ENCODE results near the gene ZC3H12A. TPM values are rescaled to one million over a fixed set of nuclear protein-coding genes. Genes with fewer than 3 reads are reported as not detected.
A peak's percentile ranks its signal among the peaks of the same experiment; 100 is the strongest.

The ZC3H12A gene
- total RNA-seq, 3 donors from 2014 or later (not counting 1 experiment from before 2014, with no cell fraction given): 219 to 366 (median 289) TPM

DNA sequence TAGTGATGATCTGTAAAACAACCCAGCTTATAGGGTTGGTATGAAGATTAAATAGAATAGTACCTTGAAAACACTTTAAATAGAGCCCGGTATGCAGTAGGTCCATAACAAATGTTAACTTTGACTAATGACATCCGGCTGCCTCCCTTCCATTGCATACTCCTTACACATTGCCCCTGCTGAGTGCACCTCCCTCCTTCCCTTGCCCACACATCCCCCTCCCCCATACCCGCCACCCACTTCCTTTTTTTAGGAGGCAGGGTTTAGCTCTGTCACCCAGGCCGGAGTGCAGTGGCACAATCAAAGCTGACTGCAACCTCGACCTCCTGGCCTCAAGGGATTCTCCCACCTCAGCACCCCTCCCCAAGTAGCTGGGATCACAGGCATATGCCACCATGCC, 24.4 kb upstream of the ZC3H12A start:
- Mint-ChIP-seq H3K9me3 (no peaks in the 10 kb centered on the region), H3K4me1 (peaks cover 5 to 15% of the 10 kb centered on the region in 2 donors), H3K27ac (peak overlapping the region in 1 of 2 donors; percentile 70), H3K27me3 (ENCODE audit: low read depth in 2 of 2) (peaks cover 0 to 3% of the 10 kb centered on the region in 2 donors), H3K36me3 (no peaks in the 10 kb centered on the region), H3K4me3 (peak overlapping the region; percentile 45)
- TF ChIP-seq, protein P1, sequence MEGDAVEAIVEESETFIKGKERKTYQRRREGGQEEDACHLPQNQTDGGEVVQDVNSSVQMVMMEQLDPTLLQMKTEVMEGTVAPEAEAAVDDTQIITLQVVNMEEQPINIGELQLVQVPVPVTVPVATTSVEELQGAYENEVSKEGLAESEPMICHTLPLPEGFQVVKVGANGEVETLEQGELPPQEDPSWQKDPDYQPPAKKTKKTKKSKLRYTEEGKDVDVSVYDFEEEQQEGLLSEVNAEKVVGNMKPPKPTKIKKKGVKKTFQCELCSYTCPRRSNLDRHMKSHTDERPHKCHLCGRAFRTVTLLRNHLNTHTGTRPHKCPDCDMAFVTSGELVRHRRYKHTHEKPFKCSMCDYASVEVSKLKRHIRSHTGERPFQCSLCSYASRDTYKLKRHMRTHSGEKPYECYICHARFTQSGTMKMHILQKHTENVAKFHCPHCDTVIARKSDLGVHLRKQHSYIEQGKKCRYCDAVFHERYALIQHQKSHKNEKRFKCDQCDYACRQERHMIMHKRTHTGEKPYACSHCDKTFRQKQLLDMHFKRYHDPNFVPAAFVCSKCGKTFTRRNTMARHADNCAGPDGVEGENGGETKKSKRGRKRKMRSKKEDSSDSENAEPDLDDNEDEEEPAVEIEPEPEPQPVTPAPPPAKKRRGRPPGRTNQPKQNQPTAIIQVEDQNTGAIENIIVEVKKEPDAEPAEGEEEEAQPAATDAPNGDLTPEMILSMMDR (IDR thresholded peaks at IDR 0.05): no peak
- ATAC-seq (peak; percentile 37 to 61 (median 49)), DNase-seq (peak in 1 of 2 donors; percentile 25)
- H3K27ac ChIP-seq (ENCODE audit: low read length): no peak overlapping the region
- intact Hi-C loops (cut with micrococcal nuclease): no loop called here
- no peaks in the 10 kb centered on the region for H3K9me3 ChIP-seq (ENCODE audit: control insufficient read depth, insufficient read depth, low read length)
- no peak overlapping the region for H3K4me3 ChIP-seq (ENCODE audit: low read length)
- 4% methylated on average over 5 of the region's 5 CpGs for WGBS (ENCODE audit: insufficient coverage)
- H3K4me1 ChIP-seq (ENCODE audit: control insufficient read depth, insufficient read depth, low read length): peaks cover 17% of the 10 kb centered on the region
- H3K27me3 ChIP-seq (ENCODE audit: control insufficient read depth, insufficient read depth, low read length): no peaks in the 10 kb centered on the region
- H3K36me3 ChIP-seq (ENCODE audit: control insufficient read depth, insufficient read depth, low read length): no peaks in the 10 kb centered on the region

DNA sequence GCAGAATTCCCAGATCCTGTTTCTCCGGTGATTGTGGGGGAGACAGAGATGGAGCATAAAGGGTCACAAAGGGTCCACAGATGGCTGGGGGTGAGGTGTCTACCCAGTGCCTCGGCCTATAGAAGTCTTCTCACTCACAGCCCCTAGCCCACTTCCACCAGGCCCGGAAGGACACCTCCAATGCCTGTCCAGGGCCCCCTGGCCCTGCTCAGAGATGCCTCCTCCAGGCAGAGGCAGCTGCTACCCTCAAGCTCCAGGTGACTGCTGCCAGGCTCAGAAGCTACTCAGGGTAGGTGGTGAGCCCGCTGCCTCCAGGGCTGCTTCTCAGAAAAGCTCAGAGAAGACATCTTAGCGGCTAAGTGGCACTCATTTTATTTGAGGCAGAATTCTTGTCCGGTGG, 22.0 kb upstream of the ZC3H12A start:
- intact Hi-C loops (cut with micrococcal nuclease): no loop called here
- H3K4me1 ChIP-seq (ENCODE audit: control insufficient read depth, insufficient read depth, low read length): peaks cover 19% of the 10 kb centered on the region
- DNase-seq (no peak), ATAC-seq (no peak)
- TF ChIP-seq, protein P1 (IDR thresholded peaks at IDR 0.05): no peak
- Mint-ChIP-seq H3K4me3 (no peak overlapping the region), H3K4me1 (peaks cover 7 to 17% of the 10 kb centered on the region in 2 donors), H3K36me3 (no peaks in the 10 kb centered on the region), H3K27ac (no peak overlapping the region), H3K9me3 (no peaks in the 10 kb centered on the region), H3K27me3 (ENCODE audit: low read depth in 2 of 2) (no peaks in the 10 kb centered on the region)
- no peaks in the 10 kb centered on the region for H3K27me3 ChIP-seq (ENCODE audit: control insufficient read depth, insufficient read depth, low read length)
- H3K4me3 ChIP-seq (ENCODE audit: low read length): no peak overlapping the region
- no peaks in the 10 kb centered on the region for H3K9me3 ChIP-seq (ENCODE audit: control insufficient read depth, insufficient read depth, low read length)
- H3K27ac ChIP-seq (ENCODE audit: low read length): no peak overlapping the region
- H3K36me3 ChIP-seq (ENCODE audit: control insufficient read depth, insufficient read depth, low read length): no peaks in the 10 kb centered on the region
- 84% methylated on average over 5 of the region's 6 CpGs for WGBS (ENCODE audit: insufficient coverage)

DNA sequence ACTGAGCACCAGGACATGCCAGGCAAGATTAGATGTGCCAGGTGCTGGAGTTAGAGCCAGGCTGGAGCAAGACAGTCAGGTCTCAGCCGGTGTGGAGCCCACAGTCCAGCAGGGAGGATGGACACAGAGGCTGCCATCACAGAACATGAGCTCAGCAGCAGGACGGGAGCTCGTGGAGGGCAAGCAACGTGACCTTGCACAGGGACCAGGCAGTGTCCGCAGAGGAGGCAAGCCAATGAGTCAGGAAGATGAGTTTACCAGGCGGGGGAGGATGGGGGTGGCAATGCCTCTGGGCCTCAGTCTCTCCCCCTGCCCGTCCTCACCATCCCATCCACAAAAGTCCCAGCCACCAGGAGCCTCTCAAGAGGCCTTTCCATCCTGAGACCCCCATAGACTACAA, 20.7 kb upstream of the ZC3H12A start:
- Mint-ChIP-seq H3K27ac (no peak overlapping the region), H3K27me3 (ENCODE audit: low read depth in 2 of 2) (no peaks in the 10 kb centered on the region), H3K9me3 (no peaks in the 10 kb centered on the region), H3K36me3 (no peaks in the 10 kb centered on the region), H3K4me1 (peaks cover 7 to 17% of the 10 kb centered on the region in 2 donors), H3K4me3 (no peak overlapping the region)
- intact Hi-C loops (cut with micrococcal nuclease): loop anchor here (1.0 kb wide), 2 partner anchors 34 to 229 kb away; no protein-coding TSS in a partner anchor
- TF ChIP-seq, protein P1 (IDR thresholded peaks at IDR 0.05): no peak
- Histone ChIP-seq H3K27ac (ENCODE audit: low read length) (no peak overlapping the region), H3K36me3 (ENCODE audit: control insufficient read depth, insufficient read depth, low read length) (no peaks in the 10 kb centered on the region), H3K9me3 (ENCODE audit: control insufficient read depth, insufficient read depth, low read length) (no peaks in the 10 kb centered on the region), H3K27me3 (ENCODE audit: control insufficient read depth, insufficient read depth, low read length) (no peaks in the 10 kb centered on the region), H3K4me1 (ENCODE audit: control insufficient read depth, insufficient read depth, low read length) (peaks cover 19% of the 10 kb centered on the region), H3K4me3 (ENCODE audit: low read length) (no peak overlapping the region)
- ATAC-seq (no peak), DNase-seq (no peak)
- WGBS (ENCODE audit: insufficient coverage): 82% methylated on average over 7 of the region's 7 CpGs

DNA sequence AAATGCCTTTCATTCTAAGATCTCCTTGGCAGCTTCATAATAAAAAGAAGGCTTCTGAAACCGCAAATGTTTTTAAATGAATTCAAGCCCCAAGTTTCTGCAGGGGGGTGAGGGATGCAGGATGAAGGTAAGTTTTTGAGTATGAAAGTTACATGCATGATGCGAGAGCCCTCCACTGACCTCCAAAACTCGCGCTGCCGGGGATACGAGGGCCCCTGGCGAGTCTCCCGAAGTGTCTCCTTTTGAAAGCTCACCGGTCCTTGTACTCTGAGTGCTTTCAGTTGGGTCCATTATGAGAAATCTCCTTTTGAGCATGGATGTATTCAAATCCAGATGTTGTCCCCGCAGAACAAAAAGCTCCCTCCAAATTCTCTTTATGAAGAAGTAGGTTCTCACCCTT, 18.9 kb upstream of the ZC3H12A start:
- intact Hi-C loops (cut with micrococcal nuclease): no loop called here
- H3K27me3 ChIP-seq (ENCODE audit: control insufficient read depth, insufficient read depth, low read length): no peaks in the 10 kb centered on the region
- Mint-ChIP-seq H3K27me3 (ENCODE audit: low read depth in 2 of 2) (no peaks in the 10 kb centered on the region), H3K36me3 (no peaks in the 10 kb centered on the region), H3K27ac (no peak overlapping the region), H3K4me1 (peaks cover 7 to 8% of the 10 kb centered on the region in 2 donors), H3K9me3 (no peaks in the 10 kb centered on the region), H3K4me3 (no peak overlapping the region)
- H3K4me3 ChIP-seq (ENCODE audit: low read length): no peak overlapping the region
- no peak for ATAC-seq
- H3K36me3 ChIP-seq (ENCODE audit: control insufficient read depth, insufficient read depth, low read length): no peaks in the 10 kb centered on the region
- H3K9me3 ChIP-seq (ENCODE audit: control insufficient read depth, insufficient read depth, low read length): no peaks in the 10 kb centered on the region
- WGBS (ENCODE audit: insufficient coverage): 97% methylated on average over 9 of the region's 10 CpGs
- H3K4me1 ChIP-seq (ENCODE audit: control insufficient read depth, insufficient read depth, low read length): peaks cover 8% of the 10 kb centered on the region
- H3K27ac ChIP-seq (ENCODE audit: low read length): no peak overlapping the region
- TF ChIP-seq, protein P1 (IDR thresholded peaks at IDR 0.05): no peak
- DNase-seq: no peak

All from natural killer cell (primary cell).